GM12891 (cell line): ENCODE measurements around the gene MCAT.

Source experiments
- PAX5 ChIP-seq: IDR thresholded peaks from 2 replicates; pipeline ENCODE4 v1.6.1; 2011; ENCODE audit warnings: low read length, moderate library complexity, mild to moderate bottlenecking; ENCODE audit not compliant: insufficient read depth, severe bottlenecking
- POLR2A ChIP-seq: IDR thresholded peaks from 2 replicates; pipeline ENCODE4 v1.6.1; 2011; ENCODE audit warnings: low read depth, low read length, control low read depth
- POLR2AphosphoS5 ChIP-seq: IDR thresholded peaks from 2 replicates; pipeline ENCODE4 v1.6.1; 2011; ENCODE audit warnings: low read depth, low read length, control low read depth
- TAF1 ChIP-seq: IDR thresholded peaks from 2 replicates; pipeline ENCODE4 v1.6.1; 2011; ENCODE audit warnings: low read depth, low read length, control low read depth

DNA sequence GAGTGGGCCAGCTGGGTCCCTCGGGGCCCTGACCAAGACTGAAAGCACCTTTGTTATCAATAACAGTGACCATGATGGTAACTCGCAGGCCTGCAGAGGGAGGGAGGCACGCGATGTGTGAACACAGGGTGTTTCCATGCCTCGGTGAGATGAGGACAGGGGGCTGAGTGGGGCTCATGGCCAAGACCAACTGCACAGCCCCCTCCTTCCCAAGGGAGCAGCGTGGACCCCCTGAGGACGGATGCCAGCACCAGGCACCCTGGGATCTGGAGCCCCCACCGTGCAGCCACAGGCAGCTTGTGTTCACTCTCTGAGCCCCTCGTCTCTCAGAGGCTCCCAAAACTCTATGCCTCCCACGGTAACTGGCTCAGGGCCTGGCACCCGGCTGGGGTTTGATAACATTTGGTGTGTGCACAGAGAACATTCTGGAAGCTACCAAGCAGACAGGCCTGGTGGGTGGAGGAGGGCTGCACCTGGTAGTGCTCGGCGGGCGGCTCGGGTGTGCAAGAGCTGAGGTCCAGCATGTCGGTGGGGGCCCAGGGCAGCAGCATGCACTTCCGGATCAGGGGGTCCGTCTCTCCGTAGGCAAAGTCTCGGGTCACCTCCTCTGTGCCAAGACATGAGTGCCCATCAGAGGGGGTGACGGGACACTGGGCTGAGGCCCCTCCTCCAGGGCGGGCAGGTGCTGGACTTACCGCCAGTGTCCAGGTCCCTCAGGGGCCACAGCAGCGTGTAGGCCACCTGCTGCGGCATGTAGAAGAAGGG is 36.1 kb upstream of the MCAT start:
- TF ChIP-seq TAF1: no peak
- no peak for TF ChIP-seq POLR2AphosphoS5
- TF ChIP-seq POLR2A: no peak
- TF ChIP-seq PAX5: no peak
